Measurements from ENCODE around the gene NCF2.
A peak's percentile ranks its signal among the peaks of the same experiment; 100 is the strongest.

NCF2 gene

GRCh38 chr1:183550915-183551314 is 39.3 kb downstream of the NCF2 start:
- DNase-seq = no peak

- no peak for DNase-seq
Measured at GRCh38 chr1:183548116-183548515, 42.1 kb downstream of the NCF2 start.

- DNase-seq = no peak
Measured at GRCh38 chr1:183546427-183546826, 43.8 kb downstream of the NCF2 start.

- DNase-seq = no peak
Measured at GRCh38 chr1:183544598-183545297, 45.5 kb downstream of the NCF2 start.

- DNase-seq = peak in 1 of 2 donors; percentile 77
Measured at GRCh38 chr1:183543619-183544204, 46.5 kb downstream of the NCF2 start.

GRCh38 chr1:183537405-183537804 is 52.9 kb downstream of the NCF2 start:
- DNase-seq = no peak

GRCh38 chr1:183533617-183534174 is 56.6 kb downstream of the NCF2 start:
- DNase-seq = no peak

- DNase-seq = no peak
Measured at GRCh38 chr1:183528577-183528976, 61.7 kb downstream of the NCF2 start.

- no peak for DNase-seq
Measured at GRCh38 chr1:183522104-183522503, 68.2 kb downstream of the NCF2 start.

- DNase-seq = peak in 1 of 2 donors; percentile 41
Measured at GRCh38 chr1:183520379-183520778, 69.9 kb downstream of the NCF2 start.

- no peak for DNase-seq
Measured at GRCh38 chr1:183517401-183517800, 72.9 kb downstream of the NCF2 start.

GRCh38 chr1:183516725-183517124 is 73.5 kb downstream of the NCF2 start:
- no peak for DNase-seq

GRCh38 chr1:183515002-183515689 is 75.1 kb downstream of the NCF2 start:
- no peak for DNase-seq

GRCh38 chr1:183514235-183514634 is 76.0 kb downstream of the NCF2 start:
- DNase-seq = no peak

- DNase-seq = no peak
Measured at GRCh38 chr1:183512450-183512849, 77.8 kb downstream of the NCF2 start.

- no peak for DNase-seq
Measured at GRCh38 chr1:183508694-183509093, 81.6 kb downstream of the NCF2 start.

- DNase-seq = no peak
Measured at GRCh38 chr1:183506561-183506960, 83.7 kb downstream of the NCF2 start.
